Stimulated activated CD4-positive, alpha-beta T cell treated with anti-CD3 and anti-CD28 coated beads, TNF-alpha, amount 100 ng/mL, for 48 hours (primary cell): ENCODE measurements around the gene BCAS3.

Experiments used
- DNase-seq, 3 donors: peaks; one replicate each; pipeline ENCODE4 v3.0.0-alpha.2; 2020; ENCODE audit warnings: low read depth in 3 of 3

BCAS3 gene

DNA sequence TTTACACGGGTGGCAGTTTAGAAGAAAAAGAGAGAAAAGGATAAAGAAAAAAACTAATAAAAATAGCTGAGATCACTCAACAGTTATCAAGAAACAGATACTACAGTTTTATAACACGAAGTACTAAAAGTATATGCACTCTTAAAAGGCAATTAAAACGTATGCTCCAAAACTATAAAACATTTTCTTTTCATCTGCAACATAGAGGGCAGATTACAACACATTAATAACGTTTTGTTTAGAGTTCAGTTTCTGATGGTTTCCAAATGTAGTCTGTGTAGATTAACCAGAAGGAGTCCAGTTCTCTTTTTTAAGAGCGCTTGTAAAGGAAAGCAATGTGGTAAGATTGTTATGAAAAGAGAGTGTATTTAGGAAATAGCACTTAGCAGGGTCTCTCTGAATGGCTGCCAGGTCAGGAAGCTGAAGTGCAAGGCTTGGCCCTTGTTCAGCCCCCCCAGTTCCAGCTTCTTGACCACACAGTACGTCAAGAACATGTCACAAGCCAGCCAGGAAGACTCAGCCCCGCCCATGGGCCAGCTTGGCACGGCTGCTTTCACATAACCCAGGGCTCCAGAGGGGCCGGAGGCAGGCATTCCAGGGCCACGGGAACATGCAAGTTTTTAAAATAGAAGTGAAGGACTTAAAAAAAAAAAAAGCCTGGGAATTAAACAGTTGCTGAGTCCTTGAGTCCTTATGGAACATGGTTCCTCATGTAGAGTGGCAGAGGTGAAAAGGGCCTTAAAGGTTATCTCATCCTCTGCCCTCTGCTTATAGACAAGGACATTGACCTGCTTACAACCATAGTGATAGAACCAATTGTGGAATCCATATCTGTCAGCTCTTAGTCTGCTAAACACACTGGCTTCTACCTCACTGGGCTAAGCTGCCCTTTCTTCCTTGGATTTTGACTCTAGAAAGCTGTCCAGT, 574.6 kb downstream of the BCAS3 start:
- DNase-seq, result no peak

- no peak for DNase-seq
Measured at GRCh38 chr17:61253362-61253761, 575.7 kb downstream of the BCAS3 start.

DNA sequence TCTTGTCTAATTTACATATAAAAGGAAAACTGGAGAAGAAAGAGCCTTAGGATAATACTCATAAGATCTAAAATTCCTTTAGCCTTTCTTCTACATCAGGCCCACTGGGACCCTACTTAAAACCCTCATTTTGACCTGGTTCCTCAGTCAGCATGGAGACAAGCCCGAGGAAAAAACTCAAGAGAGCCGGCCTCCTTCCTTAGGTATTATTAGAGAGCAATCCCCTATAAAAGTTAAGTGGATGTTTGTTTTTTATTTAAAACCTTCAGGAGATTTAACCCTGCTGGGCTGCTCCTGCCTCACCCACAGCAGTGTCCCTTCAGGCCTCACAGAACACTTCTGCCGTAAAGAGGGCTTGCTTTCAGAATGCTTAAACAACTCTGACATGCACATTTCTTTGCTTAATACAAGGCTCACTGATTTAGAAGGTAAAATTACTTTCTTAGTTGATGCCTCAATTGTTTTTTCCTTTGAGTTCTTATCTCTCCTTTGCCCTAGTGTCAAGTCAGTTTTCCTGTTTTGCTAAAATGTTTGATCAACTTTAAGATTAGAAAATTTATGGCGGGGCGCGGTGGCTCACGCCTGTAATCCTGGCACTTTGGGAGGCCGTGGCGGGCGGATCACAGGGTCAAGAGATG, 576.4 kb downstream of the BCAS3 start:
- no peak for DNase-seq

DNA sequence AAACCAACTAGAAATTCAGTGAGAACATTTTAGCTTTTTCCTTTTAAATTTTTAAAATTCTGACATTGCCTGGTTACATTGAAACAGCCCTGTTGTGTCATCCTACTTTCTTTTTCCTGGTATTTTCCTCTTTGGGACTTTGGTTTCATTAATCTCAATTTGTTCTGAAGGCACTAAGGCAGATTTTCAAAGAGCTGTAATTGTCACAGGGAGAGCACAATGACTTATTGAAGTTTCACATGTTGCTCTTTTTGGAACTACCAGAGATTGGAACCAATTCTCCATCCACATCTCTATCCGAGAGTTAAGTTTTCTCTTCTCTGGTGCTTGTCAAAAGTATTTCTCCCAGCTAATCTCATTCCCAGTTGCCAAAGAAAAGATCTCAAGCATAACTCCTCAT, 577.3 kb downstream of the BCAS3 start:
- DNase-seq, result no peak

DNA sequence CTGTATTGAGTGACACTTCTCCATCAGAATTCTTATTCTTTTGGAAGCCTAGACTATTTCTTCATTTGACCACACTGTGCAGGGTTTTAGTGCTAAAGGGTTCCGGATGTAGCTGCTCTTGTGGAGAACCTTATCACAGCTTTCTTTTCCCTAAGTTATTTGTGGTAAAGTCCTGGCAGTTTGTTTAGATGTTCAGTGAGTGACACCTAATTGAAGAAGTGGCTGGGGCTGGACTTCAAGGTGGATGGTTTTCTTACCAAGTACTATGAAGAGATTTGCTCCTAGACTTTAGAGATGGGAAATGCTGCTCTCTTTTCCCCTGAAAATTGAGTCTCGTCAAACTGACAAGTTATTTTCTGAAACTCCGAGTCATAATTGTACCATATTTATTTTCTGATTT, 578.0 kb downstream of the BCAS3 start:
- no peak for DNase-seq

DNA sequence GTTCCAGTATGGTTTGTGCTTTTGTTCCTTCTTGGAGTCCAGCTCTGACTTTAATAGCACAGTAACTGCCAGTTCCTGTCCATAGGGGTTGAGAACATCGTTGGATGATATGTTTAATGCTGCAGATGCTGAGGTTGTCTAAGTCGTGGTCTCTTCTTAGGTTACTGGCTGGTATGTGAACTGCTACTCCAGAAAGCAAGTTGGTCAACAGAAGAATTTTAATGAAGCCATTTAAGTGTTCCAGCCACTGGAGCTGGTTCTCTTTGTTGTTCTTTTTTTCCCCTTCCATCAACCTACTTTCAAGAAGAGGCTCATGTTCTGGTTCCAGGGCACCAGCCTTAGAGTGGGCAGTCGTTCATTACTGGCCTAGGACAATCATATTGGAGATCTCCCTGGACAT, 581.7 kb downstream of the BCAS3 start:
- DNase-seq, result no peak

- DNase-seq, result no peak
Measured at GRCh38 chr17:61260071-61260797, 582.6 kb downstream of the BCAS3 start.

DNA sequence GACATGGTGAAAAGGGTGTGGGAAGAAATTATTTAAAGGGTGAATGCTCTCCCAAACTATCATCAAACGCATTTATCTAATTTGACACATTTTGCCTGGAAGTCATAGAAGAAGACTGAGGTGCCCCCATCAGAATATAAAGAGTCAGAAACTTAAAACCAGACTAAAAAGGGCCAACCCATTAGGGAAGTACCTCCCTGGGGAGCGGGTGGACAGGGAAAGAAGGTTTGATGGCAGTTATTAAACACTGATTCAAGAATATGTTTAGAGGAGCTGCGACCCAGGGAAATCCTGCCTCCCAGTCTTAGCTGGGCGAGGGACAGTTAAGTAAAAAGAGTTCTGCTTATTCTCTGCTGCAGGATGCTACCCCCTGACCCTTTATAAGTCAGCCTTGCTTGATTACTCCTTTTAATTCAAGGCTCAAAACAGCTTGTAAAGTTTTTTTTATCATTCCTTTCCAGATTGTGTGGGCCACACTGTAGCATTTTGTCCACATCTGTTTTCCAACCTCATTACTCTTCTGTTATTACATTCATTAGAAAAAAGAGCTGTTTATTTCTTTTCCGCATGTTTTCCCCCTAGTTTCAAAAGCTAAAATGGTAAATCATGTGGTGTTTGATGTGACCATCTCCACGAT, 583.5 kb downstream of the BCAS3 start:
- DNase-seq, result no peak

DNA sequence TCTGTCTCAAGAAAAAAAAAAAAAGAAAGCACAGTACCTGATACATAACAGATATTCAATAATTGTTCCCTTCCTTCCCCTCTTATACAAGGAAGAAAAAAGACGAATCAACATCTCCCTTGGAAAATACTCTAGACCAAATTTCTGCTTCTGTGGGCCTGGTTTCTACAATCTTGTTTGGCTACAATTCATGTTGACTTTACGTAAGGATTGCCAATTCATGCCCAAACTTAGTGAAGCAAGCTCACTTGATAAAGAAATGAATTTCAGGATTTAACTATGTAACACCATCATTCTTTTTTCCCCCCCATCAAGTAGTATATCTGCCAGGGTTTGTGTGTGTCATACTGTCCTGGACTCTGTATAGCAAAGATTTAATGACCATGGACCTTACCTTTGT, 587.7 kb downstream of the BCAS3 start:
- no peak for DNase-seq

GRCh38 chr17:61267847-61268246, 590.2 kb downstream of the BCAS3 start:
- no peak for DNase-seq

- no peak for DNase-seq
Measured at GRCh38 chr17:61275395-61275794, 597.7 kb downstream of the BCAS3 start.

- no peak for DNase-seq
Measured at GRCh38 chr17:61276806-61277205, 599.2 kb downstream of the BCAS3 start.

DNA sequence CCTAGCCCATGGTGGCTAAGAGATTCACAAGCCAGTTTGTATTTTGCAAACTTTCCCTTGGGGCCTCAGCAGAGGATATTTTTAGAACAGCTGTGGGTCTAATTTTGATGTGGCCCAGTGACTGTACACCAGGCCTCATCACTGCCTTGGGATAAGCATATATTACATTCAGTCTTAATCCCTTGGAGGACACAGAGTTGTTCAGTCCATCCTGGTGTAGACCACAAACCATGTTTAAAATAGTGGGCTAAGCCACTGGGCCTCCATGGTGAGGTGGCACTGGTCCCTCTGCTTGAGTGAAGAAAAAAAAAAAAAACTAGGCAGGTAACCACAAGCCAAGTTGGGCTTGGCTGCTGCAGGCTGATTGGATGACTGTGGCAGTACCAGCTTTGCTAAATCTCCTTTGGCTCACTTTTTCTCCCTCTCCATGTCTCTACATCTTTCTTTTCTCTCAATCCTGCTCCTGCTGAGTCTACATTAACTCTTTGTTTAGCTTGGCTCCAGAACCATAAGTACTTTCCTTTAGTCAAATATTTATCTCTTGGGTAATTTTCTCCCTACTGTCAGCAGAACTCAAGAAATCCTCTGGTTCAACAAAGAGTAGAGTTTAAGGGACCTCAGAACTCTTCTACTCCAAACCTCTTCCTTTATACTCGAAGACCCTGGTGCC, 602.0 kb downstream of the BCAS3 start:
- no peak for DNase-seq

GRCh38 chr17:61280338-61280737, 602.7 kb downstream of the BCAS3 start:
- DNase-seq, result no peak

DNA sequence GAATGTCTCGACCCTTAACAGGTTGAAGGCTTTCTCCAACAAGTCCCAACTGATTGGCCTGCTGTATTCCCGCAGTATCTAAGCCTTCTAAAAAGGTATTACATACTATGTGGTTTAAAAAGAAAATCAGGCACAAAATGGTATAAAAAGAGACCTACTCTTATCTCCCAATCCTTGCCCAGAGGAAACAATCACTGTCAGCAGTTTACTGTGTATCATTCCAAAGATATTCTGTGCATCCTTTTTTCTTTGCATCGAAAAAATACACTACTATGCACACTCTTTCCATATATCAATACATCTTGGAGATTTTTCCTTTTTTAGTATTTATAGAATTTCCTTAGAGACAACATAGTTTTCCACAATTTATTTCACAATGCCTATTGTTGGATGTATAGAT, 603.2 kb downstream of the BCAS3 start:
- DNase-seq, result no peak

- DNase-seq, result no peak
Measured at GRCh38 chr17:61282377-61282776, 604.7 kb downstream of the BCAS3 start.

DNA sequence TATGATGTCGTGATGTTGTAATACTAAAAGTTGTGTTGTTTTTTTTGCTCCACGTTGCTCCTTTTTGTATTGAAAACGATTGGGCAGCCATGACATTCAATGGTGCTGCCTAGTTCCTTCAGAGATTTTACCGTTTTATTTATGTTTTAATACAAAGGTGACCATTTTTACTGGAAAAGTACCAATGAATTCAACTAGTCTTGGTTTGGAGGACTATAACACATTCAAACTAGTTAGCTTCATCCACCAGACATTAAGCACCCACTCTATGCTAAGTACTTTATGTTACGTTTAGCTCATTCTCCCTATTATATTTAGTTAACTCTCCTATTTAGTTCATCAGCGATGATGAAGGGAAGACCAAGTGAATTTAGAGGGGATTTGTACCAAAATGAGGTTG, 605.4 kb downstream of the BCAS3 start:
- DNase-seq, result no peak

GRCh38 chr17:61284174-61284573, 606.5 kb downstream of the BCAS3 start:
- no peak for DNase-seq

- DNase-seq, result no peak
Measured at GRCh38 chr17:61284746-61285145, 607.1 kb downstream of the BCAS3 start.

DNA sequence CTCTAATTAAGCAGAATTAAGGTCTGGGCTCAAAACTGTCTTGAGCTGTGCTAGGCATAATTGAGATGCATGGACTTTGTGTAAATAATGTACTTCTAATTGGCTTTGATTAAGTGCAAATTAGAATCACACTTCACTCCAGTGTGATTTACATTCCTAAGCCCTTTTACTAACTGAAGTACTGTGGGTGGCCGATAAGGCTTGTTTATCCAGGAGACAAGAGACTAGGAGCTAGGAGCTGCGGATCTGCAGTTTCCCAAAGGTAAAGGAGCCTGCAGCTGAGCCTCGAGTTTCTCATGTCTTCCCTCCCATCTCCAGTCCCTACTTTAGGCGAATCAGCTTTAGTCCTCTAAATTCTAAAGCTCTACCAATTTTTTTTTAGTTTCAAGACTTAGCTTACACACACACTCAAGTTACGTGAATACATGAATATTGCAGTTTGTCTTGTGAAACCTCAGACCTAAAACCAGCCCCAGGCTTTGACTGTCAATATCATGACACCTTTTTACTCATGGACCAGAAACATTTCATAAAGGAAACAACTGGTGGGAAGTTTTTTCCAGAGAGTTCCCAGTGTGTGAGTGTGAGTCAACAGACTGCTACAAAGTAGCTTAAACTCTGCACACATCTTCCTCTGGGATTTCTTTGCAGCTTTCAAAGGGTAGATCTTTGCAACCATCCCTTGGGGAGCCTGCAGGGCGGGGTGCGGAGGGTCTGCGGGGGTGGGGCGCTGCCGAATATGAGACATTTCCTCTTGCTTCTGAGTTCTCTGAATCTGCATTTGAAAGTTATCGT, 608.1 kb downstream of the BCAS3 start:
- peak in 1 of 3 donors; percentile 8 for DNase-seq

- DNase-seq, result no peak
Measured at GRCh38 chr17:61286449-61286848, 608.8 kb downstream of the BCAS3 start.
